HG02571 (cell line): ENCODE results near the gene CIDEB.
"Not testable (repeated sequence)": the region's sequence is repeated elsewhere in the genome, so short reads cannot be mapped to it uniquely, and the experiment has no call there.

ENCODE experiments used
- ATAC-seq: cut with Tn5 transposase; IDR thresholded peaks from one replicate; pipeline ENCODE4 v1.9.1; 2021; ENCODE audit warnings: mild to moderate bottlenecking, moderate library complexity; ENCODE audit not compliant: unreplicated experiment

The CIDEB gene

DNA sequence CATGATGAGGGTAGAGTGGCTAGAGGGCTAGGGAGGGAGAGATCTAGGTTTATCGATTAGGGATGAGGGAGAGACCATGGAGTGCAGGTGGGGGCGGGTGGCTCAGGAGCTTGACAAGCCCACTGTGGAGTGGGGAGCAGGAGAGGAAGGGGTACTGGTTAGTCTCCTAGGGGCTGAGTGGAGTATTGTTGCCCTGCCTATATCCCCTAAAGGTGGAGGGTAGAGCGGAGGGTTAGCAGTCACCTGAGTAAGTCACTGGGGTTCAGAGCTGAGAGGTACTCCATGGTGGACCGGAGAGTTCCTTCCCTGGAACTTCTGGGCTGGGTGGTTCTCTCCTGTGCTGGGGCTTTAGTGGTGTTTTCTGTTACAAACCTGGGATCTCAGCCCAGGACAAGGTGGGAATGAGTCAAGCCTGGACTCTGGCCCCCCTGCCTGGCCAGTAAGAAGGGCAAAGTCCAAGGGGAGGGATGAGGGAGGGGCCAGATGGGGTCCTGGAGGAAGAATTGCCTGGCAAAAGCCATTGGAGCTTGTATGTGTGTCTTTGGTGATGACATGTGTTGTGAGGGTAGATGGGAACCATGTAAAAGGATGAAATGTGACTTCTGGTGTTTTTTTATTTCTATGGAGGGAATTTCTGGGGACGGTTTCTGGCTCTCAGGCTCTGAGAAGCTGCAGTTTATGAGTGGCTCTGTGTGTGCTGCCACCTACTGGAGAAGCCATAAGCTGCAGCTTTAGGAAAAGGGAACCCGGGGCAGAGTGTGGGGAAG lies at the start of gene CIDEB:
TSS of gene CIDEB (minus strand) at position 403 of the 767 bp plus-strand sequence. CDS start at position 284, 119 bp downstream.
- ATAC-seq = no peak

DNA sequence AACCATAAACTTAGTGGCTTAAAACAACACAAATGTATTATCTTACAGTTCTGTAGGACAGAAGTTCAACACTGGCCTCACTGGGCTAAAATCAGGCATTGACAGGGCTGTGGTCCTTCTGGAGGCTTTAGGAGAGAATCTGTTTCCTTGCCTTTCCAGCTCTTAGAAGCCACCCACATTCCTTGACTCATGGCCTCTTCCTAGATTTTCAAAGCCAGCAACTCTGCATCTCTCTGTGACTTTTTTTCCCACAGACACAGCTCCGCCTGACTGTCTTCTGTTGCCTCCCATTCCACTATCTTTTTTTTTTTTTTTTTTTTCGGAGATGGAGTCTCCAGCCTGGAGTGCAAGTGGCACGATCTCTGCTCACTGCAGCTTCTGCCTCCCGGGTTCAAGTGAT lies 48.4 kb upstream of the CIDEB start:
- no peak for ATAC-seq

- ATAC-seq = no peak
Measured at GRCh38 chr14:24355009-24355408, 47.2 kb upstream of the CIDEB start.

GRCh38 chr14:24354482-24354825 lies 46.7 kb upstream of the CIDEB start:
- not testable (repeated sequence) for ATAC-seq

DNA sequence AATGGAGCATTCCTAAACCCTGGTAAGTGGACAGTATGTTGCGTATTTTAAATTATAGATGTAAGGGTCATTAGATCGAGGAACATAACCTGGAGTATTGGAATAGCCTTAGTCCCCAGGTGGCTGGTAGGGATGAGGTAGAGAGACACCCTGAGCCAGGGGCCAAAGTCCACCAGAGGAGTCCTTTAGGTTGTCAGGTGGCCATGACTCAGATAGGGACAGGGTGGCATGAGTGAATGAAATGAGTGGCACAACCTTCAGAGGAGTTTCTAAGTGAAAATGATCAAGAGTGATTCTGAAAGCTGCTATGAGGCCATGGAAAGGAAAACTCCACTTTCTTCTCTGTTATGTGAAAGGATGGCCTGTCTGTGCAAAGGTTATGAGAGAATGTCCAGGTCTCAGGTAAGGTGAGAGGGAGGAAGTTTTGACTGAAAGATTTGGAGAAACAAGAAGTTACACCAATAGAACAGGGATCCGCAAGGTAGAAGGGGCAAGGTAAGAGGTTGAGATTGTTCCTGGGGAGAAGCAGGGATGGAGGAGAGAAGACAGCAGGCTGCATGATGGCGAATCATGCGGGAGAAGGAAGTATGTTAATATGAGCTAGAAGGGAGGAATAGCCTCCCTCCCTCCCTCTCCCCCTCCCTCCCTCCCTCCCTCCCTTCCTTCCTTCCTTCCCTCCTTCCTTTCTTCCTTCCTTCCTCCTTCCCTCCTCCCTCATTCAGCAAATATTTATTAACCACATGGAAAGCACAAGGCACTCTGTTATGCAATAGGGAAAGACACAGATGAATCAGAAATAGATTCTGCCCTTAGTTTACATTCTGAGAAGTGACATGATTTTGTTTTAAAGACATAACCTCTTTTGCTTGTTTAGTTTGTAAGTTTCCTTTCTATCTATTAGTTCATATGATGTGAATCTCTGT lies 46.0 kb upstream of the CIDEB start:
- no peak for ATAC-seq

- ATAC-seq = no peak
Measured at GRCh38 chr14:24351517-24351916, 43.7 kb upstream of the CIDEB start.

DNA sequence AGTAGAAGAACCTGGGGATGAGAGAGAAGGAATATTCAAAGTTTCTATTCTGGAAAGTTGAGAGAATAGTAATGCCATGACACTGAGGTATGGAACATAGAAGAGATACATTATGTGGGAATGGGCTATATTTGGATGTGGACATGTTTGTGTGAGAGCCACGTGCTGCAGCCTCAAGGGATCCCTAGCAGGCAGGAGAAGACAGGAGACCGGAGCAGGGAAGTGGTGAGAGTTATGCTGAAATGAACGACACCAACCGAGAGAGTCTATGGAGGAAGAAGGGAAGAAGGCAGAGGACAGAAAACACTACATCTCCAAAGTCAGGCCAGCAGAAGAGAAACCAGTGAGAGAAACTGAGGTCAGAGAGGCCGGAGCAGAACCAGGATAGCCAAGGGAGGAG lies 42.0 kb upstream of the CIDEB start:
- ATAC-seq = no peak

- no peak for ATAC-seq
Measured at GRCh38 chr14:24348186-24348585, 40.4 kb upstream of the CIDEB start.

- no peak for ATAC-seq
Measured at GRCh38 chr14:24347134-24347533, 39.4 kb upstream of the CIDEB start.

DNA sequence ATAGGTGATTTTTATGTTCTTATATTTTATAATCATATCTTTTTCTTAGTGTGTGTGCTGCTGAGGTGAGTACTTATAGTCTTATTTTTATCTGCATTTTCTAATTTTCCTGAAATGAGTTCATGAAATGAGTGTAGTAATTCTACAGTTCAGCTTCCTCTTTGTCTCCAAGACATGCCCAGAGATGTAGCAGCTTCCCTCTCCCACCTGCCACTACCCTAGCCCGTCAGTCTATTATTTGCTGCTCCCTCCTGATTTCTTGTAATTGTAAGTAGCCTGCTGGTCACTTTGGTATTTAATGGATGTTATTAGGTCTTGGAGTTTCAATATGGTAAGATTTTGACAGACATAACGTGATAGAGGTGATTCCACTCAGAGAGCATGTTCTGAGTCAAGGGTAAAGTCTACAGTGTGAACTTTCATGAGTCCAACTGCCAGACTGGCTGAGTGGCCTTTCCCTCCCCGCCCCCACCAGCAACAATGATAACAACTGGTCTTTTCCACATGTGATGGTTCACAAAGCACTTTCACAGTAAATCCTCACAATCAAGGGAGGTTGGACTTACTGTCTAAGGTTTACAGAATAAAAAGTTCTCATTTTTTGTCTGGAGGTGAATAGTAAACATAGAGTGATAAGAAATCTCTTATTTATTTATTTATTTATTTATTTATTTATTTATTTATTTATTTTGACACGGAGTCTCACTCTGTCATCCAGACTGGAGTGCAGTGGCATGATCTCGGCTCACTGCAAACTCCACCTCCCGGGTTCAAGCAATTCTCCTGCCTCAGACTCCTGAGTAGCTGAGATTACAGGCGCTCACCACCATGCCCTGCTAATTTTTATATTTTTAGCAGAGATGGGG lies 36.3 kb upstream of the CIDEB start:
- ATAC-seq = no peak

DNA sequence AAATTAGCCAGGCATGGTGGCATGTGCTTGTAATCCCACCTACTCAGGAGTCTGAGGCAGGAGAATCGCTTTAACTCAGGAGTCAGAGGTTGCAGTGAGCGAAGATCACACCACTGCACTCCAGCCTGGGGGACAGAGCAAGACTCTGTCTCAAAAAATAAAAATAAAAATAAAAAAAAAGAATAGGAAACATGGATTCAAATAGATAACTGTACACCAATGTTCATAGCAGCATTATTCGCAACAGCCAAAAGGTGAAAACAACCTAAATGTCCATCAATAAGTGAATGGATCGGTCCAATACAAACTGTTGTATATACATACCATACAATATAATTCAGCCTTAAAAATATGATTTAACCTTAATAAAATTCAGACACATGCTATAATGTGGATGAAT lies 35.1 kb upstream of the CIDEB start:
- ATAC-seq = no peak

DNA sequence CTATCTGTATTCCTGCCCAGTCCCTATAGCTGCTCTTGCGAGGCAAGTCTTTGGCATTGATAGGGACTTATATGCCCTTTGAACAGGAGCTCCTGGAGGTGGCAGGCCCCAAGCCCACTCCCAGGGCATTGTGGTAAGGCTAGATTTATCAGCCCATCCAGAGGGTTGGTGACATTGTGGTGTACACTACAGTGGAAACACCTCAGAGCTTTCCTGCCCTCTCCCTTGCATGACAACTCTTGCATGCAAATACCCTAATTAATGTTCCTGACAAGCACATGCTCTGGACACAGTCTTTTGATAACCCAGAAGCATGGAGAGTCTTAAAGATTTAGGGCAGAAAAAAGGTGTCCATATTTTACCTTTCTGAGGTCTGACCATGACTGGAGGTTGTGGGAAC lies 32.8 kb upstream of the CIDEB start:
- ATAC-seq = no peak

GRCh38 chr14:24339284-24340151 lies 31.7 kb upstream of the CIDEB start, which contains the start of gene RIPK3:
Gene RIPK3, minus strand, starts transcription at chr14:24339991. Its CDS starts 165 bp downstream, at chr14:24339826.
- ATAC-seq = peak; percentile 75

DNA sequence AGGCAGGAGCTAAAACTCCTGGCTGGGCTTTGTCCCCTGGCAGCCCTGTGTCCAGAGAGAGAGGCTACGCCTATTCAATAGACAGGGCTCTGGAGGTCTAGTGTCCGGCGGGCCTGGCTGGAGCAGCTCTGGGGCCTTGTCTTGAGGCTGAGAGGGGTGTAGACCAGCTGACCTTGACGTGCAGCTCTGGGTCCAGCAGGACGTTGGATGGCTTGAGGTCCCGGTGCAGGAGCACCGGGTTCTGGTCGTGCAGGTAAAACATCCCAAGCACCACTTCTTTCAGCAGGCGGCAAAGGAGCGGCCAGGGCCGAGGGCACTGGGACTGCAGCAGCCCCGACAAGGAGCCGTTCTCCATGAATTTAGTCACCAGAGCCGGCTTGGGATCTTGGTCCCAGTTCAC lies 31.1 kb upstream of the CIDEB start:
- ATAC-seq = no peak

- ATAC-seq = no peak
Measured at GRCh38 chr14:24337824-24338175, 30.0 kb upstream of the CIDEB start.

DNA sequence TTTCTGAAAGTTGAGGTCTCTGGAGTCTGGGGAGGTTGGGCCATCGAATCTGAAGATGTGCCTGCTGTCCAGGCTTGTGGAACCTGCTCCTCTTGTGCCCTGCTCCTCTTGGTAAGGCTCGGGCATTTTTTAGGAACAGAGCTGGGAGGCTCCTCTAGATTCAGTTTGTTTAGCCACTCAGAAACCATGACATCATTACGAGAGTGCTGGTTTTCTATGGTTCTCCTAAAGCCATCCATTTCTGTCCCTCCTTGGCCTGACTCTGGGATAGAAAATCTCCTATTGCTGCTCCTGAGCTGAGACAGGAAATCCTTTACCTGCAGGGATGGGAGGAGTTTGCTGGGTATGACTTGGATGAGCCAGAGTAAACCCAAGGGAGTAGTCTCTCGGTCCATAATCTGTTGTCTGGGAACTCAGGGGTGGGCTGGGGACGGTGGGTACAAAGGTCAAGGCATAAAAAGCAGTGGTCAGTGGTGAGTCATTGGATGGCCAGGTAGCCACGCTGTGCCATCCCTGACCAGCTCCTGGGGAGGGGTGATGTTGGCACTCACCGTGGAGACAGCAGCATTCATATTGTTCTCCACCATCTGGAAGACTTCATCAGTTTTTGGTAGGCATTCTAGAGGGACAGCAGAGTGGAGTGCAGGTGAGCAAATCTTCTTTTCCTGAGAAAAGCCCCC lies 29.5 kb upstream of the CIDEB start:
- ATAC-seq = no peak

- no peak for ATAC-seq
Measured at GRCh38 chr14:24335461-24336171, 27.8 kb upstream of the CIDEB start.

DNA sequence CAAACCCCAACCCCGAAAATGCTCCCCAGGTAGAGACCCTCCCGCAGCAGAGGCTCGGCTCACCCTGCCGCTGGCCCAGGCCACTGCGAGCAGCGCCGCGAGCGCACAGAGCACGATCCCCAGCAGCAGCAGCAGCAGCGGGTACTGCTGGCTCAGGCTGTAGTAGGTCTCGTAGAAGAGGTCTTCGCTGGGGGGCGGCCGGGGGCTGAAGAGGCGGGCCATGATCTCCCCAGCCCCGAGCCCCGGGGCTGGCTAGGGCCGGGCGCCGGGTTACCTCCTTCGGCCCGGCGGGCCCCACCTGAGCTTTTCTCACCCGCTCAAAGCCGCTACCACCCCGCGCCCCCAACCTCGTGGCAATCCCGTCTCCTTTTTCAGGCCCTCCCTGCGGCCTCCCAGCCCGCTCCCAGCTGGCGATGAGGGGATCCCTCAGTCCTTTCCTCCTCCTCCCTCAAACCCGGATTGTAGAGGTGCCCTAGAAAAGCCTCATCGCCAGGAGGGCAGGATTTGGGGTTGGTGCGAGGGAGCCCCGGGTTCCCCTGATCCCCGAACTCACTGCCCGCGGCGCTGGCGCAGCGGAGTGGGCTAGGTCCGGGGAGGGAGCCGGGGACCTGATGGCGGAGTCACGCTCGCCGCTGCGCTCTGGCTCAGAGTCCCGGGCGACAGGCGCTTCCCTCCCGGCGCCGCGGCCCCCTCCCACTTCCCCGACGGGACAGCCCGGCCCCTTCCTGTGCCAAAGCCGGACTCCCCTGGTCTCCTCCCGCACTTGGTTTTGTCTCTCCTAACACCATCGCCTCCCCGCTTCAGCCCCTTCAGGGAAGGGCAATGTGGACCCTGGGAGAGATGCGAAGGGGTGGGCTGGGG lies 26.9 kb upstream of the CIDEB start, which contains the start of gene ADCY4:
TSS of gene ADCY4 (minus strand) at position 641 of the 861 bp plus-strand sequence. CDS start at position 222, 419 bp downstream.
- no peak for ATAC-seq
